ENCODE data around the gene PSMD13. TPM values are rescaled to one million over a fixed set of nuclear protein-coding genes. Genes with fewer than 3 reads are reported as not detected.

The PSMD13 gene
- total RNA-seq, 2 donors from 2014 or later: 75.3 to 80.3 TPM

DNA sequence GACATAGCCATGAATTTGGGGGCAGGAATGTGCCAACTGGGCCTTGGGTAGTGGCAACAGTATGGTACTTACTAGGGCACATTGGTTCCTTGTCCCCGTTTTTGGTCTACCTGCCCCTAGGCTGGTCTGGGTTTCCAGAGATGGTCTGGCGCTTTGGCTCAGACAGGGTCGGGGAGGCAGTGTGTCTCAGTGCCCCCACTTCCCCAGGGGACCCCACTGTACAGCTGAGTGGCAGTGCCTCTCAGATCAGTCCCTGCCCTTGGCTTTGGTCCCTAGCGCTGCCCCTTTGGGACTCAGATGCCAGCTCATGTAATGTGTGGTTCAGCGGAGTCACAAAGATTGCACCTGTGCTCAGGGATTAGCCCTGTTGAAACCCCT lies 26.0 kb upstream of the PSMD13 start:
- H3K9me3 ChIP-seq: no peaks in the 10 kb centered on the region
- H3K36me3 ChIP-seq: peaks cover 56% of the 10 kb centered on the region
- H3K27ac ChIP-seq: no peak overlapping the region
- no peak for DNase-seq (ENCODE audit: low spot score)
- no peak overlapping the region for H3K4me3 ChIP-seq
- TF ChIP-seq, protein P1, sequence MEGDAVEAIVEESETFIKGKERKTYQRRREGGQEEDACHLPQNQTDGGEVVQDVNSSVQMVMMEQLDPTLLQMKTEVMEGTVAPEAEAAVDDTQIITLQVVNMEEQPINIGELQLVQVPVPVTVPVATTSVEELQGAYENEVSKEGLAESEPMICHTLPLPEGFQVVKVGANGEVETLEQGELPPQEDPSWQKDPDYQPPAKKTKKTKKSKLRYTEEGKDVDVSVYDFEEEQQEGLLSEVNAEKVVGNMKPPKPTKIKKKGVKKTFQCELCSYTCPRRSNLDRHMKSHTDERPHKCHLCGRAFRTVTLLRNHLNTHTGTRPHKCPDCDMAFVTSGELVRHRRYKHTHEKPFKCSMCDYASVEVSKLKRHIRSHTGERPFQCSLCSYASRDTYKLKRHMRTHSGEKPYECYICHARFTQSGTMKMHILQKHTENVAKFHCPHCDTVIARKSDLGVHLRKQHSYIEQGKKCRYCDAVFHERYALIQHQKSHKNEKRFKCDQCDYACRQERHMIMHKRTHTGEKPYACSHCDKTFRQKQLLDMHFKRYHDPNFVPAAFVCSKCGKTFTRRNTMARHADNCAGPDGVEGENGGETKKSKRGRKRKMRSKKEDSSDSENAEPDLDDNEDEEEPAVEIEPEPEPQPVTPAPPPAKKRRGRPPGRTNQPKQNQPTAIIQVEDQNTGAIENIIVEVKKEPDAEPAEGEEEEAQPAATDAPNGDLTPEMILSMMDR (IDR thresholded peaks at IDR 0.05): no peak
- H3K27me3 ChIP-seq: no peaks in the 10 kb centered on the region
- peaks cover 0 to 32% of the 10 kb centered on the region in 2 donors for H3K4me1 ChIP-seq

DNA sequence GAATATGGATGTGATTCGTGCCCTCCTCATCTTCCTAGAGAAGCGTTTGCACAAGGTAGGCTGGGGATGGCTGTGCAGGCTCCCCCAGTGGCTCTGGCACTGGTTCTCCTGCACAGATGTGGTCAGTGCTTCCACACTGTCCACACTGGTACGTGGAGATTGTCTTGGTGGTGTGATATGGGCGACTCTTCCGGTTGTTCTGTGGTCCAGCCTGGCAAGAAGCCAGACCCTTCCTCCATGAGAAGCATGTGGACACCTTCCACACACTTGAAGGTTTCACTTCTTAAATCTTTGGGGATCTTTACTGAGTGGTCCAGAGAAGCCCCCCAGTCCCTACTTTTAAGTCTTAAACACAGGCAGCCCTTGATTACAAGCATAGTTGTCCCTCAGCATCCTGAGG lies 25.5 kb upstream of the PSMD13 start:
- Histone ChIP-seq H3K27ac (no peak overlapping the region), H3K9me3 (no peaks in the 10 kb centered on the region), H3K27me3 (no peaks in the 10 kb centered on the region), H3K4me1 (peaks cover 0 to 27% of the 10 kb centered on the region in 2 donors), H3K36me3 (peaks cover 56% of the 10 kb centered on the region), H3K4me3 (no peak overlapping the region)
- TF ChIP-seq, protein P1 (IDR thresholded peaks at IDR 0.05): no peak
- DNase-seq (ENCODE audit: low spot score): no peak

DNA sequence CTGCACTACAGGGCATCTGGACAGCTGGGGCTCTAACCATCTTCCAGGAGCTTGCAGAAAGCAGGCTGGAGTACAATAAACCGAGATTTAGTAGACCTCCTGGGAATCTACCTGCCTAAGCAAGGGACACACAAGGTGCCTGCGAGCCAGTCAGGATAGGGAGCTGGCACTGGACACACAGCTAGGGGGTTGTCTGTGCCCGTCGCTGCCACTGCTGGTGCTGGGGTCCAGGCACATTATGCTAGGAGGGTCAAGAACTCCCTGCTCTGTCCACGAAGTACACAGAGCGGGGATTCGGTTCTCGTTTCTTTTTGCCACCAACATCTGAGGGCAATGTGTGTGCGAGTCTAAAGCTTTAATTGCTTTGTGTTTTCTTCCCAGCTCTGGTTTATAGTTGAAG lies 25.0 kb upstream of the PSMD13 start:
- Histone ChIP-seq H3K4me3 (no peak overlapping the region), H3K9me3 (no peaks in the 10 kb centered on the region), H3K27ac (no peak overlapping the region), H3K4me1 (peaks cover 0 to 23% of the 10 kb centered on the region in 2 donors), H3K36me3 (peaks cover 56% of the 10 kb centered on the region), H3K27me3 (no peaks in the 10 kb centered on the region)
- DNase-seq (ENCODE audit: low spot score): no peak
- TF ChIP-seq, protein P1 (IDR thresholded peaks at IDR 0.05): no peak

DNA sequence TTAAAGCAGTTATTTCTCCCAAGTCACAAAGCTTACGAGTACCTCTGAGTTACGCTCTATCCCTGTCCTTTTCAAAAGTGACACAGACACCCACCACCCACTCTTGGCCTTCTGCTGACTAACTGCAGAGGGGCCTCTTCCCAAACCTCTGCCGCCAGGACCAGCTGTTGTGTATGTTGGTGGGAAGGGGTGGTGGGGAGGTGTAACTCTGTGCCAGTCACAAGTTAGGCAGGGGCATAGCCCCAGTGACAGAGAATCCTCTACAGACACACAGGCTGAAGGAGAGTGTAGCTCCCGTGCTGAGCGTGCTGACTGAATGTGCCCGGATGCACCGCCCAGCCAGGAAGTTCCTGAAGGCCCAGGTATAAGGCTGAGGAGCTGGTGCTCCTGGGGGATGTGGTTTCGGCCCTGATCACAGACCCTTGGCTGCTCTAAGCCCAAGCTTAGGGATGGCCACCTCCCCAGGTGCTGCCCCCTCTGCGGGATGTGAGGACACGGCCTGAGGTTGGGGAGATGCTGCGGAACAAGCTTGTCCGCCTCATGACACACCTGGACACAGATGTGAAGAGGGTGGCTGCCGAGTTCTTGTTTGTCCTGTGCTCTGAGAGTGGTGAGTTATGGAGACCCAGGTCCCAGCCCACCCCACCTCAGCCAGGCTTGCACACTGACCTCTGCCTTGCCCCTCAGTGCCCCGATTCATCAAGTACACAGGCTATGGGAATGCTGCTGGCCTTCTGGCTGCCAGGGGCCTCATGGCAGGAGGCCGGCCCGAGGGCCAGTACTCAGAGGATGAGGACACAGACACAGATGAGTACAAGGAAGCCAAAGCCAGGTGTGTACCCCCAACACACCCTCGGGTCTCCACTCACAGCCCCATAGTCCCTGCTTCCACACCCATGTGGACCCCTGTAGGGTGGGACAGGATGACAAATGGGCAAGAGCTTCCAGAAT lies 24.4 kb upstream of the PSMD13 start:
- DNase-seq (ENCODE audit: low spot score): no peak
- Histone ChIP-seq H3K36me3 (peaks cover 56% of the 10 kb centered on the region), H3K9me3 (no peaks in the 10 kb centered on the region), H3K27ac (no peak overlapping the region), H3K4me3 (no peak overlapping the region), H3K27me3 (no peaks in the 10 kb centered on the region), H3K4me1 (peaks cover 0 to 23% of the 10 kb centered on the region in 2 donors)
- TF ChIP-seq, protein P1 (IDR thresholded peaks at IDR 0.05): no peak

DNA sequence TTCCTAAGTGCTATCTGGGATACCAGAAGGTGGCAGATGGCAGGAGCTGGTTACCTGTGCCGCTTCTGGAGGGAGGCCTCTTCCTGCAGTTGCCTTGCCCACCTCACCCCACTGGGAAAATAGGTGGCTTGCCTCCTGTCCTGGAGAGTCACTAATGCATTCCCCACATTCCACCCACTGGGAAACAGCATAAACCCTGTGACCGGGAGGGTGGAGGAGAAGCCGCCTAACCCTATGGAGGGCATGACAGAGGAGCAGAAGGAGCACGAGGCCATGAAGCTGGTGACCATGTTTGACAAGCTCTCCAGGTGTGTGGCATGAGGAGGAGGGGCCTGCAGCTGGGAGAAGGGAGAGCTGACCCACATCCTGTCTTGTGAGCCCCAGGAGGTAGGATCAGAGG lies 23.7 kb upstream of the PSMD13 start:
- Histone ChIP-seq H3K4me3 (no peak overlapping the region), H3K4me1 (peaks cover 0 to 23% of the 10 kb centered on the region in 2 donors), H3K36me3 (peaks cover 56% of the 10 kb centered on the region), H3K27me3 (no peaks in the 10 kb centered on the region), H3K9me3 (no peaks in the 10 kb centered on the region), H3K27ac (no peak overlapping the region)
- TF ChIP-seq, protein P1 (IDR thresholded peaks at IDR 0.05): no peak
- no peak for DNase-seq (ENCODE audit: low spot score)

All from right atrium auricular region (tissue), 2 donors.